K562 (cell line): Measurements from ENCODE around the gene SERPINF2.

ENCODE experiments used
- CEBPB ChIP-seq: fragments of 450-650 bp; IDR thresholded peaks from 2 replicates; pipeline ENCODE4 v1.6.1; 2016; ENCODE audit warnings: missing genetic modification characterization, missing compliant biosample characterization
- ELF4 ChIP-seq: fragments of 450-650 bp; formaldehyde crosslinking; IDR thresholded peaks from 2 replicates; pipeline ENCODE4 v1.4.0; 2022; ENCODE audit warnings: missing genetic modification characterization
- FOXK2 ChIP-seq, 2 experiments: fragments of 450-650 bp; IDR thresholded peaks in 1 of 2; conservative IDR thresholded peaks in 1 of 2; 2 replicates each; pipeline ENCODE4 v1.6.1; 2016; ENCODE audit warnings: low read depth in 2 of 2, mild to moderate bottlenecking in 1 of 2
- FOXP1 ChIP-seq: sonication (generic); formaldehyde crosslinking; IDR thresholded peaks from 2 replicates; pipeline ENCODE4 v1.8.0; 2022; ENCODE audit warnings: mild to moderate bottlenecking, missing genetic modification reagents
- GABPA ChIP-seq: fragments of 200-800 bp; sonication (Bioruptor generic); conservative IDR thresholded peaks from 2 replicates; pipeline ENCODE4 v1.6.1; 2016; ENCODE audit warnings: low read depth, missing genetic modification characterization, missing compliant biosample characterization
- KLF16 ChIP-seq: IDR thresholded peaks from 2 replicates; pipeline ENCODE4 v1.6.1; 2016; ENCODE audit warnings: antibody characterized with exemption
- PHB2 ChIP-seq: fragments of 450-650 bp; IDR thresholded peaks from 2 replicates; pipeline ENCODE4 v1.6.1; 2017; ENCODE audit warnings: low read depth
- POLR2A ChIP-seq: fragments of 450-650 bp; conservative IDR thresholded peaks from 2 replicates; pipeline ENCODE4 v1.6.1; 2016
- TCF3 ChIP-seq: sonication (generic); formaldehyde crosslinking; IDR thresholded peaks from 2 replicates; pipeline ENCODE4 v1.4.0; 2020; ENCODE audit warnings: mild to moderate bottlenecking, missing genetic modification reagents
- TF ChIP-seq, protein P1 (sequence below): fragments of 250-450 bp; sonication (Bioruptor Pico); IDR thresholded peaks from 2 replicates; pipeline ENCODE4 v1.5.0; 2022; ENCODE audit warnings: mild to moderate bottlenecking
- TF ChIP-seq, protein P2 (sequence below), 3 experiments: IDR thresholded peaks in 2 of 3; conservative IDR thresholded peaks in 1 of 3; 2 replicates each; pipeline ENCODE4 v1.5.1; 2011 to 2012; ENCODE audit warnings: low read length in 3 of 3, mild to moderate bottlenecking in 3 of 3, control low read depth in 2 of 3, improper control_type of control experiment in 1 of 3, inconsistent platforms in 1 of 3, low read depth in 1 of 3, mixed read lengths in 1 of 3, moderate library complexity in 1 of 3; ENCODE audit not compliant: insufficient read depth in 2 of 3
- TF ChIP-seq, protein P3 (sequence below): fragments of 250-450 bp; sonication (Bioruptor Pico); IDR thresholded peaks from 2 replicates; pipeline ENCODE4 v1.8.0; 2022; ENCODE audit warnings: moderate library complexity, mild to moderate bottlenecking, inconsistent platforms

DNA sequence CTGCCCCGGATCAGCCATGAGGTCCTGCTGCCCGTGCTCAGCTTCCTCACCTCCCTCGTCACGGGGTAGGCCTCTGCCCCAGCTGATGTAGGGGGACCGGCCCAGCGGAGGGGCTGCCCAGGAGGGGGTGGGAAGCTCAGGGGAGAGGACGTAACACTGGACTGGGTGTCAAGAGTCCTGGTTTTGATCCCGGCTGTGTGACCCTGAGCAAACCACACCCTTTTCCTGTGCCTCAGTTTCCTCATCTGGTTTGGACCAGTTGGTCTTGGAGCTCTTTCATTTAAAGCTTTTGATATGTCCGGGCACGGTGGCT, 11.5 kb upstream of the SERPINF2 start:
- TF ChIP-seq KLF16 (no peak), PHB2 (no peak), TCF3 (CRISPR knock-in tag) (no peak), FOXK2 (conservative IDR thresholded peaks at IDR 0.05 in 1 of 2, IDR thresholded peaks at IDR 0.05 in 1 of 2; ENCODE audit: low read depth in 2 of 2) (no peak), POLR2A (no peak), ELF4 (CRISPR knock-in tag) (no peak), CEBPB (no peak), GABPA (tag) (no peak), FOXP1 (CRISPR knock-in tag) (no peak)
- TF ChIP-seq, protein P1, sequence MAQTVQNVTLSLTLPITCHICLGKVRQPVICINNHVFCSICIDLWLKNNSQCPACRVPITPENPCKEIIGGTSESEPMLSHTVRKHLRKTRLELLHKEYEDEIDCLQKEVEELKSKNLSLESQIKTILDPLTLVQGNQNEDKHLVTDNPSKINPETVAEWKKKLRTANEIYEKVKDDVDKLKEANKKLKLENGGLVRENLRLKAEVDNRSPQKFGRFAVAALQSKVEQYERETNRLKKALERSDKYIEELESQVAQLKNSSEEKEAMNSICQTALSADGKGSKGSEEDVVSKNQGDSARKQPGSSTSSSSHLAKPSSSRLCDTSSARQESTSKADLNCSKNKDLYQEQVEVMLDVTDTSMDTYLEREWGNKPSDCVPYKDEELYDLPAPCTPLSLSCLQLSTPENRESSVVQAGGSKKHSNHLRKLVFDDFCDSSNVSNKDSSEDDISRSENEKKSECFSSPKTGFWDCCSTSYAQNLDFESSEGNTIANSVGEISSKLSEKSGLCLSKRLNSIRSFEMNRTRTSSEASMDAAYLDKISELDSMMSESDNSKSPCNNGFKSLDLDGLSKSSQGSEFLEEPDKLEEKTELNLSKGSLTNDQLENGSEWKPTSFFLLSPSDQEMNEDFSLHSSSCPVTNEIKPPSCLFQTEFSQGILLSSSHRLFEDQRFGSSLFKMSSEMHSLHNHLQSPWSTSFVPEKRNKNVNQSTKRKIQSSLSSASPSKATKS (CRISPR knock-in tag), result no peak
- TF ChIP-seq, protein P2, sequence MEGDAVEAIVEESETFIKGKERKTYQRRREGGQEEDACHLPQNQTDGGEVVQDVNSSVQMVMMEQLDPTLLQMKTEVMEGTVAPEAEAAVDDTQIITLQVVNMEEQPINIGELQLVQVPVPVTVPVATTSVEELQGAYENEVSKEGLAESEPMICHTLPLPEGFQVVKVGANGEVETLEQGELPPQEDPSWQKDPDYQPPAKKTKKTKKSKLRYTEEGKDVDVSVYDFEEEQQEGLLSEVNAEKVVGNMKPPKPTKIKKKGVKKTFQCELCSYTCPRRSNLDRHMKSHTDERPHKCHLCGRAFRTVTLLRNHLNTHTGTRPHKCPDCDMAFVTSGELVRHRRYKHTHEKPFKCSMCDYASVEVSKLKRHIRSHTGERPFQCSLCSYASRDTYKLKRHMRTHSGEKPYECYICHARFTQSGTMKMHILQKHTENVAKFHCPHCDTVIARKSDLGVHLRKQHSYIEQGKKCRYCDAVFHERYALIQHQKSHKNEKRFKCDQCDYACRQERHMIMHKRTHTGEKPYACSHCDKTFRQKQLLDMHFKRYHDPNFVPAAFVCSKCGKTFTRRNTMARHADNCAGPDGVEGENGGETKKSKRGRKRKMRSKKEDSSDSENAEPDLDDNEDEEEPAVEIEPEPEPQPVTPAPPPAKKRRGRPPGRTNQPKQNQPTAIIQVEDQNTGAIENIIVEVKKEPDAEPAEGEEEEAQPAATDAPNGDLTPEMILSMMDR (IDR thresholded peaks at IDR 0.05 in 2 of 3, conservative IDR thresholded peaks at IDR 0.05 in 1 of 3; ENCODE audit: insufficient read depth in 2 of 3, low read depth in 1 of 3, low read length in 3 of 3), result no peak
- TF ChIP-seq, protein P3, sequence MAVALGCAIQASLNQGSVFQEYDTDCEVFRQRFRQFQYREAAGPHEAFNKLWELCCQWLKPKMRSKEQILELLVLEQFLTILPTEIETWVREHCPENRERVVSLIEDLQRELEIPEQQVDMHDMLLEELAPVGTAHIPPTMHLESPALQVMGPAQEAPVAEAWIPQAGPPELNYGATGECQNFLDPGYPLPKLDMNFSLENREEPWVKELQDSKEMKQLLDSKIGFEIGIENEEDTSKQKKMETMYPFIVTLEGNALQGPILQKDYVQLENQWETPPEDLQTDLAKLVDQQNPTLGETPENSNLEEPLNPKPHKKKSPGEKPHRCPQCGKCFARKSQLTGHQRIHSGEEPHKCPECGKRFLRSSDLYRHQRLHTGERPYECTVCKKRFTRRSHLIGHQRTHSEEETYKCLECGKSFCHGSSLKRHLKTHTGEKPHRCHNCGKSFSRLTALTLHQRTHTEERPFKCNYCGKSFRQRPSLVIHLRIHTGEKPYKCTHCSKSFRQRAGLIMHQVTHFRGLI (CRISPR knock-in tag), result no peak
